HepG2 (cell line): ENCODE results near the gene GATD1. TPM values are rescaled to one million over a fixed set of nuclear protein-coding genes. Genes with fewer than 3 reads are reported as not detected.

Source experiments
- ATF7-NPFF ChIP-seq: sonication (generic); formaldehyde crosslinking; IDR thresholded peaks from 2 replicates; pipeline ENCODE4 v1.8.1; 2023; ENCODE audit warnings: mild to moderate bottlenecking, low read depth, missing genetic modification reagents, moderate library complexity
- FOXJ3 ChIP-seq: sonication (generic); formaldehyde crosslinking; IDR thresholded peaks from 2 replicates; pipeline ENCODE4 v1.4.0; 2020; ENCODE audit warnings: missing genetic modification reagents, mild to moderate bottlenecking, borderline replicate concordance
- GZF1 ChIP-seq: sonication (generic); formaldehyde crosslinking; IDR thresholded peaks from 2 replicates; pipeline ENCODE4 v1.5.1; 2020; ENCODE audit warnings: mild to moderate bottlenecking, missing genetic modification reagents
- NFAT5 ChIP-seq: sonication (generic); formaldehyde crosslinking; IDR thresholded peaks from 2 replicates; pipeline ENCODE4 v1.4.0; 2020; ENCODE audit warnings: missing genetic modification reagents
- PITX1 ChIP-seq: sonication (generic); formaldehyde crosslinking; IDR thresholded peaks from 2 replicates; pipeline ENCODE4 v1.5.1; 2020; ENCODE audit warnings: mild to moderate bottlenecking, missing genetic modification reagents
- SOX6 ChIP-seq, 2 experiments: fragments of 450-650 bp in 1 of 2; sonication (generic) in 1 of 2; formaldehyde crosslinking in 1 of 2; IDR thresholded peaks; 2 replicates each; pipeline versions ENCODE4 v1.4.0 to v1.6.1; 2017 to 2020; ENCODE audit warnings: antibody characterized with exemption in 1 of 2, mild to moderate bottlenecking in 1 of 2, missing genetic modification reagents in 1 of 2
- ZBTB38 ChIP-seq: sonication (generic); formaldehyde crosslinking; IDR thresholded peaks from 2 replicates; pipeline ENCODE4 v1.5.1; 2020; ENCODE audit warnings: mild to moderate bottlenecking, missing genetic modification reagents
- ZFP91 ChIP-seq: sonication (generic); formaldehyde crosslinking; IDR thresholded peaks from 2 replicates; pipeline ENCODE4 v1.9.0; 2022; ENCODE audit warnings: missing genetic modification reagents, mild to moderate bottlenecking, borderline replicate concordance
- ZNF138 ChIP-seq: sonication (generic); formaldehyde crosslinking; IDR thresholded peaks from 2 replicates; pipeline ENCODE4 v1.5.0; 2020; ENCODE audit warnings: mild to moderate bottlenecking, low read depth, missing genetic modification reagents
- ZNF296 ChIP-seq: sonication (generic); formaldehyde crosslinking; conservative IDR thresholded peaks from 2 replicates; pipeline ENCODE4 v1.5.0; 2020; ENCODE audit warnings: mild to moderate bottlenecking, missing genetic modification reagents
- ZNF318 ChIP-seq: sonication (generic); formaldehyde crosslinking; IDR thresholded peaks from 2 replicates; pipeline ENCODE4 v1.4.0; 2020; ENCODE audit warnings: mild to moderate bottlenecking, missing genetic modification reagents
- polyA plus RNA-seq, 8 experiments: library from polyadenylated mRNA; depleted of rRNA in 3 of 8; stranded (reverse) in 7 of 8; unstranded in 1 of 8; fragments of >200 nt; fragmentation: Illumina TruSeq in 4 of 8; extraction: Trizol in 4 of 8; gene quantifications; 2 replicates each; pipeline versions ENCODE4 v1.2.1 to v1.2.3, GENCODE V29; 2011 to 2016; ENCODE audit warnings: low read depth in 4 of 8, missing spikeins in 1 of 8, mixed read lengths in 1 of 8; ENCODE audit not compliant: insufficient read depth in 1 of 8
- total RNA-seq, 5 experiments: library from RNA; depleted of rRNA; stranded (reverse); fragments of >200 nt; fragmentation: Illumina TruSeq; extraction: Trizol; gene quantifications; 2 replicates each; pipeline ENCODE4 v1.2.3, GENCODE V29; 2016; ENCODE audit warnings: low read depth in 1 of 5

Gene GATD1
- total and polyA plus RNA-seq, 2 of the 13 experiments (the other 11 are each of a cell fraction or from before 2014, with no cell fraction given) = 31.3 to 60.5 TPM

- TF ChIP-seq NFAT5 (no peak), ATF7-NPFF (no peak), SOX6 (IDR thresholded peaks at IDR 0.05) (no peak), SOX6 (CRISPR knock-in tag; IDR thresholded peaks at IDR 0.05) (no peak), ZNF296 (CRISPR knock-in tag) (peak; percentile 40; the same call in 1 of the 2 replicates), ZNF138 (CRISPR knock-in tag) (peak; percentile 3; the same call in 1 of the 2 replicates), PITX1 (0 out of 2 replicates have a peak, but pooled peaks have one; percentile 22), ZBTB38 (CRISPR knock-in tag) (0 out of 2 replicates have a peak, but pooled peaks have one; percentile 33), ZFP91 (CRISPR knock-in tag) (peak; percentile 99), ZNF318 (CRISPR knock-in tag) (no peak), FOXJ3 (CRISPR knock-in tag) (peak; percentile 25; the same call in 1 of the 2 replicates), GZF1 (CRISPR knock-in tag) (0 out of 2 replicates have a peak, but pooled peaks have one; percentile 63)
These were observed 47.7 kb downstream of the GATD1 start (continued) for GRCh38 chr11:729492-730074.
